Dermis blood vessel endothelial cell (primary cell): ENCODE measurements around the gene CILP. TPM values are rescaled to one million over a fixed set of nuclear protein-coding genes. Genes with fewer than 3 reads are reported as not detected.
"Not testable (repeated sequence)": the region's sequence is repeated elsewhere in the genome, so short reads cannot be mapped to it uniquely, and the experiment has no call there.

Source experiments
- DNase-seq: peaks from one replicate; pipeline ENCODE4 v3.0.0; 2010
- total RNA-seq: library from RNA; depleted of rRNA; stranded (reverse); fragments of >200 nt; gene quantifications from 2 replicates; pipeline ENCODE4 v1.2.3, GENCODE V29; 2014

Gene CILP
- total RNA-seq, 1 donor from 2014 or later, result not detected

- DNase-seq, result no peak
These were observed 16.3 kb downstream of the CILP start for GRCh38 chr15:65194826-65195547.

- peak; percentile 37 for DNase-seq
These were observed 19.3 kb downstream of the CILP start for GRCh38 chr15:65192016-65192415.

- peak; percentile 75 for DNase-seq
These were observed 22.1 kb downstream of the CILP start for GRCh38 chr15:65189102-65189740.

- DNase-seq, result not testable (repeated sequence)
These were observed 22.8 kb downstream of the CILP start for GRCh38 chr15:65188472-65188871.

GRCh38 chr15:65184868-65185717 lies 26.2 kb downstream of the CILP start, which contains the start of gene CLPX:
TSS of gene CLPX (minus strand) at chr15:65185342. CDS start at chr15:65185153, 189 bp downstream.
- DNase-seq, result peak; percentile 94

GRCh38 chr15:65184305-65184867 lies 26.9 kb downstream of the CILP start:
- peak; percentile 81 for DNase-seq

- no peak for DNase-seq
These were observed 27.5 kb downstream of the CILP start for GRCh38 chr15:65183865-65184159.

GRCh38 chr15:65182538-65182937 lies 28.7 kb downstream of the CILP start:
- no peak for DNase-seq

- not testable (repeated sequence) for DNase-seq
These were observed 29.5 kb downstream of the CILP start for GRCh38 chr15:65181582-65182353.

GRCh38 chr15:65180167-65180566 lies 31.1 kb downstream of the CILP start:
- DNase-seq, result no peak

GRCh38 chr15:65177901-65178300 lies 33.4 kb downstream of the CILP start:
- no peak for DNase-seq

GRCh38 chr15:65176056-65176455 lies 35.2 kb downstream of the CILP start:
- DNase-seq, result no peak

GRCh38 chr15:65175511-65175910 lies 35.8 kb downstream of the CILP start:
- no peak for DNase-seq

GRCh38 chr15:65174509-65174908 lies 36.8 kb downstream of the CILP start:
- DNase-seq, result no peak

- DNase-seq, result no peak
These were observed 38.7 kb downstream of the CILP start for GRCh38 chr15:65172531-65172930.

GRCh38 chr15:65171428-65171827 lies 39.8 kb downstream of the CILP start:
- no peak for DNase-seq

- DNase-seq, result no peak
These were observed 45.4 kb downstream of the CILP start for GRCh38 chr15:65165875-65166274.

- no peak for DNase-seq
These were observed 47.1 kb downstream of the CILP start for GRCh38 chr15:65164139-65164538.

- DNase-seq, result no peak
These were observed 48.2 kb downstream of the CILP start for GRCh38 chr15:65163041-65163440.

GRCh38 chr15:65156692-65157091 lies 54.6 kb downstream of the CILP start:
- peak; percentile 47 for DNase-seq

- DNase-seq, result no peak
These were observed 56.6 kb downstream of the CILP start for GRCh38 chr15:65154720-65155119.

- no peak for DNase-seq
These were observed 63.4 kb downstream of the CILP start for GRCh38 chr15:65147902-65148301.
